NCI-H2227 (cell line): ENCODE results near the gene FAM111B.

Experiments used
- DNase-seq: peaks from one replicate; lab custom pipeline; 2025; ENCODE audit not compliant: unreplicated experiment; lab: John Stamatoyannopoulos, UW

The FAM111B gene

GRCh38 chr11:59154610-59155009 lies 47.6 kb downstream of the FAM111B start:
- DNase-seq: no peak

GRCh38 chr11:59157433-59157832 lies 50.4 kb downstream of the FAM111B start:
- DNase-seq: no peak

GRCh38 chr11:59158206-59159068 lies 51.4 kb downstream of the FAM111B start:
- peak; percentile 80 for DNase-seq

- no peak for DNase-seq
These were observed 57.0 kb downstream of the FAM111B start for GRCh38 chr11:59164028-59164427.

- peak; percentile 95 for DNase-seq
These were observed 64.7 kb downstream of the FAM111B start, which contains the start of gene DTX4 for GRCh38 chr11:59171508-59172322. DTX4 (plus strand) TSS chr11:59172132; CDS start chr11:59172596, 464 bp downstream.

- DNase-seq: peak; percentile 42
These were observed 65.5 kb downstream of the FAM111B start for GRCh38 chr11:59172345-59173079.

- peak; percentile 48 for DNase-seq
These were observed 66.3 kb downstream of the FAM111B start for GRCh38 chr11:59173080-59173963.

GRCh38 chr11:59173964-59174663 lies 67.1 kb downstream of the FAM111B start:
- DNase-seq: no peak

- DNase-seq: no peak
These were observed 67.6 kb downstream of the FAM111B start for GRCh38 chr11:59174664-59175033.

- no peak for DNase-seq
These were observed 68.1 kb downstream of the FAM111B start for GRCh38 chr11:59175091-59175501.

- no peak for DNase-seq
These were observed 69.3 kb downstream of the FAM111B start for GRCh38 chr11:59176330-59176729.
